Endothelial cell of umbilical vein (primary cell): Measurements from ENCODE around the gene FAM210A.

Experiments used
- EZH2 ChIP-seq: IDR thresholded peaks from 2 replicates; pipeline ENCODE4 v1.6.1; 2012; ENCODE audit warnings: borderline replicate concordance, low read depth, mild to moderate bottlenecking, moderate library complexity, low read length, inconsistent platforms; ENCODE audit not compliant: severe bottlenecking
- FOS ChIP-seq: IDR thresholded peaks from 2 replicates; pipeline ENCODE4 v1.6.1; 2011; ENCODE audit warnings: mild to moderate bottlenecking, low read length, moderate library complexity, borderline replicate concordance; ENCODE audit not compliant: insufficient read depth
- GATA2 ChIP-seq: IDR thresholded peaks from 2 replicates; pipeline ENCODE4 v1.7.0; 2011; ENCODE audit warnings: low read depth, mild to moderate bottlenecking, moderate library complexity, mixed read lengths, low read length; ENCODE audit not compliant: insufficient read length, insufficient read depth
- JUN ChIP-seq: IDR thresholded peaks from 2 replicates; pipeline ENCODE4 v1.6.1; 2011; ENCODE audit warnings: borderline replicate concordance, low read depth; ENCODE audit not compliant: insufficient read length, insufficient read depth
- MYC ChIP-seq: IDR thresholded peaks from one replicate; pipeline ENCODE4 v1.6.1; 2011; ENCODE audit warnings: mild to moderate bottlenecking, low read depth, low read length
- POLR2A ChIP-seq: IDR thresholded peaks from 2 replicates; pipeline ENCODE4 v1.6.1; 2012; ENCODE audit warnings: low read depth, mild to moderate bottlenecking, control low read depth, low read length
- POLR2AphosphoS5 ChIP-seq: IDR thresholded peaks from 2 replicates; pipeline ENCODE4 v1.6.1; 2012; ENCODE audit warnings: low read depth, mild to moderate bottlenecking, control low read depth, low read length, moderate library complexity; ENCODE audit not compliant: insufficient read depth
- TF ChIP-seq, protein P1 (sequence below), 2 donors: IDR thresholded peaks; 1 replicate in 1 of 2; 2 replicates in 1 of 2; pipeline ENCODE4 v1.5.1; 2011; ENCODE audit warnings: low read length in 2 of 2, mild to moderate bottlenecking in 2 of 2, moderate library complexity in 2 of 2, control low read depth in 1 of 2, inconsistent platforms in 1 of 2, low read depth in 1 of 2; ENCODE audit not compliant: insufficient read depth in 1 of 2; ENCODE audit errors: extremely low read depth in 1 of 2
- TF ChIP-seq, protein P2 (sequence below): IDR thresholded peaks from 2 replicates; pipeline ENCODE4 v1.6.1; 2011; ENCODE audit not compliant: insufficient read depth, insufficient read length

- TF ChIP-seq, protein P1, sequence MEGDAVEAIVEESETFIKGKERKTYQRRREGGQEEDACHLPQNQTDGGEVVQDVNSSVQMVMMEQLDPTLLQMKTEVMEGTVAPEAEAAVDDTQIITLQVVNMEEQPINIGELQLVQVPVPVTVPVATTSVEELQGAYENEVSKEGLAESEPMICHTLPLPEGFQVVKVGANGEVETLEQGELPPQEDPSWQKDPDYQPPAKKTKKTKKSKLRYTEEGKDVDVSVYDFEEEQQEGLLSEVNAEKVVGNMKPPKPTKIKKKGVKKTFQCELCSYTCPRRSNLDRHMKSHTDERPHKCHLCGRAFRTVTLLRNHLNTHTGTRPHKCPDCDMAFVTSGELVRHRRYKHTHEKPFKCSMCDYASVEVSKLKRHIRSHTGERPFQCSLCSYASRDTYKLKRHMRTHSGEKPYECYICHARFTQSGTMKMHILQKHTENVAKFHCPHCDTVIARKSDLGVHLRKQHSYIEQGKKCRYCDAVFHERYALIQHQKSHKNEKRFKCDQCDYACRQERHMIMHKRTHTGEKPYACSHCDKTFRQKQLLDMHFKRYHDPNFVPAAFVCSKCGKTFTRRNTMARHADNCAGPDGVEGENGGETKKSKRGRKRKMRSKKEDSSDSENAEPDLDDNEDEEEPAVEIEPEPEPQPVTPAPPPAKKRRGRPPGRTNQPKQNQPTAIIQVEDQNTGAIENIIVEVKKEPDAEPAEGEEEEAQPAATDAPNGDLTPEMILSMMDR (IDR thresholded peaks at IDR 0.05; ENCODE audit: extremely low read depth in 1 of 2, insufficient read depth in 1 of 2, low read depth in 1 of 2, low read length in 2 of 2) = no peak
- TF ChIP-seq POLR2AphosphoS5 (no peak), EZH2 (no peak), JUN (no peak), POLR2A (no peak), GATA2 (no peak), FOS (no peak), MYC (no peak)
- TF ChIP-seq, protein P2, sequence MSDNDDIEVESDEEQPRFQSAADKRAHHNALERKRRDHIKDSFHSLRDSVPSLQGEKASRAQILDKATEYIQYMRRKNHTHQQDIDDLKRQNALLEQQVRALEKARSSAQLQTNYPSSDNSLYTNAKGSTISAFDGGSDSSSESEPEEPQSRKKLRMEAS = no peak
Observed at GRCh38 chr18:13745696-13746095, 19.3 kb upstream of the FAM210A start.
